NCI-H460 (cell line): ENCODE measurements around the gene ASPHD1. TPM values are rescaled to one million over a fixed set of nuclear protein-coding genes. Genes with fewer than 3 reads are reported as not detected.
"Not testable (repeated sequence)": the region's sequence is repeated elsewhere in the genome, so short reads cannot be mapped to it uniquely, and the experiment has no call there.

ENCODE experiments used
- DNase-seq: peaks from one replicate; pipeline ENCODE4 v3.0.0-alpha.2; 2016; ENCODE audit warnings: low read depth; ENCODE audit errors: extremely low read depth
- total RNA-seq: library from RNA; depleted of rRNA; stranded (reverse); fragments of >200 nt; shearing (Covaris generic); gene quantifications from 2 replicates; pipeline ENCODE4 v1.2.3, GENCODE V29; 2014; rRNA removed

ASPHD1 gene
- total RNA-seq, 1 experiment from 2014 or later = 8.5 TPM

DNA sequence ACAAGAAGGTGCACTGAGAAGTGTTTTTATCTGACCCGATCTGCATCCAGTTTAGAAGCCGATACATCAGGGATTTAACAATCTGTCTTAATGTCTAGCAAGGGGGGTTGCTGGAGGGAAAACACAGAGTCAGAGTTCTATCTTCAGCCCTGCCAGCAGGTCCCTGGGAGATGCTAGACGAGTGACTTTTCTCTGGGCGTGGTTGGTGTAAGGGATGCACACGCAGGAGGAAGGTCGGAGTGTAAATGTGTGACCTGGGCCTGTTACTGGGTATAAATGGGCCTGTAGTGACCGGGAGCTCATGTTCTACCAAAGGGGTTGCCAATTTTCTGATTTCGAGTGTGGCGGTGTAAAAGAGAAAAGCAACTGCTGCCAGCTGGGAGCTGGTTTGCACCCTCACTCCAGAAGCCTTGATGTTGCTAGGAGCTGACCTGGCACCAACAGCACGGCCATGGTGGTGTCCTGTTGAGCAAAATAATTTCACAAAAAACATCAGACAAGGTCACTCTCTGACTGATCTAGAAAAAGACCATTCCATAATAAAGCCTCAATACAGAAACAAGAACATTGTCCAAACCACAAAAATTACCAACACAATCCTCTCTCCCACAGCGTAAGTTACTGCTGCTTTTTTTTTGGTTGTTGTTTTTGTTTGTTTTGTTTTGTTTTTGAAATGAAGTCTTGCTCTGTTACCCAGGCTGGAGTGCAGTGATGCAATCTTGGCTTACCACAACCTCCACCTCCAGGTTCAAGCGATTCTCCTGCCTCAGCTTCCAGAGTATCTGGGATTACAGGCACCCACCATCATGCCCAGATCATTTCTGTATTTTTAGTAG is 27.0 kb downstream of the ASPHD1 start:
- no peak for DNase-seq

DNA sequence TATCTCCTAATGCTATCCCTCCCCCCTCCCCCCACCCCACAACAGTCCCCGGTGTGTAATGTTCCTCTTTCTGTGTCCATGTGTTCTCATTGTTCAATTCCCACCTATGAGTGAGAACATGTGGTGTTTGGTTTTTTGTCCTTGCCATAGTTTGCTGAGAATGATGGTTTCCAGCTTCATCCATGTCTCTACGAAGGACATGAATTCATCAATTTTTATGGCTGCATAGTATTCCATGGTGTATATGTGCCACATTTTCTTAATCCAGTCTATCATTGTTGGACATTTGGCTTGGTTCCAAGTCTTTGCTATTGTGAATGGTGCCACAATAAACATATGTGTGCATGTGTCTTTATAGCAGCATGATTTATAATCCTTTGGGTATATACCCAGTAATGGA is 31.5 kb downstream of the ASPHD1 start:
- not testable (repeated sequence) for DNase-seq

DNA sequence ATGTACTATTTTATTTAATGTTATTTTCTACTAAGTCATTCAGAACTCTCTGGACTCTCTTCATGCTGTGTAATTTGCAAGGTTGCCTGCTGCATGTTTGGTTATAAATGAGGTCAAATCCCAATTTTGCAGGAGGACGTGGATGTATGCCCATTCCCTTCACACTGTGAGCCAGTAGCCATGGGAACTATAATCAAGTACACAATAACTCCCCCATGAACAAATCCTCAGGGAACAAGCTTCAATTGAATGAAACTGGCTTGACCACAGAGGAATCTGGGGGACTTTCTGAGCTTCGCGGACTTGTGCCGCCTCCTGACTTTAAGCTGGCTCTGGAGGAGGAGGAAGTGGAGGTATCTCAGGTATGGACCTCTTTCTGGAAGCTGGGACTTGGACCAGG is 40.4 kb downstream of the ASPHD1 start:
- DNase-seq = no peak

DNA sequence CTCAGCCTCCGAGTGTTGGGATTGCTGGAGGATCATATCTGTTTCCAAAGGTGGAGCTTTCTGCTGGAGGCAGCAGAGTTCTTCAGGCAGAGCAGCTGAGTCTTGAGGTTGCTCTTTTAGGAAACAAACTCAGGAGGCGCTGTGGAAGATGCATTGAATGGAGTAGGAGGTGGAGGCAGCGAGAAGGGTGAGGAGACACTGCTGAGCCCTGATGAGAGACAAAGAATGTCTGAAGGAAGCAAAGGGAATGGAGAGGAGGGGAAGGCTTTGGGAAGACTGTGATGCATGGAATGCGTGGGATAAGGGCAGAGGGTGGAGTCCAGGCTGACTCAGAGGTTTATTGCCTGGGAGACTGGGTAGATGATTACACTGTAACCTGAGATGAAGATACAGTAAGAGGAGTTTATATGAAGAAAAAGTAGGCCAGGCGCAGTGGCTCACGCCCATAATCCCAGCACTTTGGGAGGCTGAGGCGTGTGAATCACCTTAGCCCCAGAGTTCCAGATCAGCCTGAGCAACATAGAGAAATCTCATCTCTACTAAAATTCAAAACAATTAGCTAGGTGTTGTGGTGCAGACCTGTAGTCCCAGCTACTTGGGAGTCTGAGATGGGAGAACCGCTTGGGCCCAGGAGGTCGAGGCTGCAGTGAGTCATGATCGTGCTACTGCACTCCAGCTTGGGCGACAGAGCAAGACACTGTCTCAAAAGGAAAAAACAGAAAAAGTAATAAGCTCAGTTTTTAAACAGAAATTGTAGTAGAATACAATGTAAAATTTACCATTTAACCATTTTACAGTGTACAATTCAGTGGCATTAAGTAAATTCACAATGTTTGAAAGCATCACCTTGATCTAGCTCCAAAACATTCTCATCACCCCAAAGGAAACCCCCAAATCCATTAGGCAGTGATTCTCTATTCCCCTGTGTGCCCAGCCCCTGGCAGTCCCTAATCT is 43.8 kb downstream of the ASPHD1 start:
- peak; percentile 98 for DNase-seq

DNA sequence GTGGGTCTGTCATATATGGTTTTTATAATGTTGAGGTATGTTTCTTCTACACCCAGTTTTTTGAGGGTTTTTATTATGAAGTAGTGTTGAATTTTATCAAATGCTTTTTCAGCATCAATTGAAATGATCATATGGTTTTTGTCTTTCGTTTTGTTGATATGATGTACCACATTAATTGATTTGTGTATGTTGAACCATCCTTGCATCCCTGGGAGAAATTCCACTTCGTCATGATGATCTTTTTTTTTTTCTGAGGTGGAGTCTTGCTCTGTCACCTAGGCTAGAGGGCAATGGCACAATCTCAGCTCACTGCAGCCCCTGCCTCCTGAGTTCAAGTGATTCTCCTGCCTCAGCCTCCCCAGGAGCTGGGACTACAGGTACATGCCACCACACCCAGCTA is 47.6 kb downstream of the ASPHD1 start:
- no peak for DNase-seq

DNA sequence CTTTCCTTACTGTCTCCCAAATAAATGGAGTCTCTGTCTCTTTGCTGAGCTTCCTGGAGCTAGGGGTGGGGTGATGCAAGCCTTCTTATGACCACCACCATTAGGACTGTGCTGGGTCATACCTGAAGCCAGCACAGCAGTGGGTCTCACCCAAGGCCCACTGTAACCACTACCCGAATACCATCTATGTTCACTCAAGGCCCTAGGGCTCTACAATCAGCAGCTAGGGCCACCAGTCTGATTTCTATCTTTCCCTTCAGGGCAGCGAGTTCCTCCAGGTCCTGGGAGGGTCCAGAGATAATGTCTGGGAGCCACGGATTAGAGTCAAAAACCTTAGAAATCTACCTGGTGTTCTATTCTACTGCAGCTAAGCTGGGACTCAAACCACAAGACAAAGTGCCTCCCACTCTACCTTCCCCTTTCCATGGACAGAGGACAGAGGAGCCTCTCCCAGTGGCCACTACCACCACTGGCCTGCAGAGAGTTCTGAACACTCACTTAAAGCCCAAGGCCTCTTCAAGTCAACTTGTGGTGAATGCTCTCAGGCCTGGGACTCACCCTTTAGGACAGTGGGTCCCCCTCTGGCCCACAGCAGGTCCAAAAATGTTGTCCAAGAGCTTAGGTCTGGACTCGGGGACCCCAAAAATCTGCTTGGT is 50.6 kb downstream of the ASPHD1 start:
- no peak for DNase-seq

DNA sequence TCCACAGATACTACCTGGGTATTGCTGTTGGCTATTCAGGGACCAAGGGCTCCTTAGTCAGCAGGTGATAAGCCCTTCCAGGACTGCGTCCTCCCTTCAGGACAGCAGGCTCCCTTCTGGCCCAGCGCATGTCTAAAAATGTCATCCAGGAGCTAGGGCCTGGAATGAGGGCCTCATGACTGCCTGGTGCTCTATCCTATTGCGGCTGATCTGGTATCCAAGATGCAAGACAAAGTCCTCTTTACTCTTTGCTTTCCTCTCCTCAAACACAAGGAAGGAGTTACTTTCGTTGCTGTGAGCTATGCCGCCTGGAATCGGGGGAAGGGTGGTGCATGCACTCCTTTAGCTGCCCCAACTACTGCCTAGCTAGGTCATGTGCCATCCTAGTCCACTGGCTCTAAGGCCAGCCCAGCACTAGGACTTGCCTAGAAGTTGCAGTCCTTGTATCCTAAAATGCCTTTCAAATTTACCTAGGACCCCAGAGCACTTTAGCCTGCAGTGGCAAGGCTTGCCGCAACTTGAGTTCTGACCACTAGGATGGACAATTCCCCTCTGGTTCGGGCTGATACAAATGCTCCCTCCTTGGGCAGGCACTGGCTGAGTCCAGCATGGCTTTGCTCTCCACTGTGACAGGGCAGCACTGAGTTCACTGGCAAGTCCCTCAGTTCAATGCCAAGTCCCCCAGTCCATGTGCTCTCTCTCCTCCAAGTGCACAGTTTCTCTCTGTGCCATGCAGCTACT is 51.5 kb downstream of the ASPHD1 start:
- no peak for DNase-seq

Other genes with a start within 250 kb of the ASPHD1 start
- gene SPN, start 237.2 kb upstream of the ASPHD1 start, total RNA-seq = not detected in 2 replicates
- gene QPRT, start 221.3 kb upstream of the ASPHD1 start, total RNA-seq = 0.42 and 1.7 TPM in 2 replicates
- gene C16orf54, start 154.5 kb upstream of the ASPHD1 start, total RNA-seq = not detected in 2 replicates
- gene ZG16, start 122.2 kb upstream of the ASPHD1 start, total RNA-seq = not detected in 2 replicates
- gene KIF22, start 109.7 kb upstream of the ASPHD1 start, total RNA-seq = 80.3 and 87.9 TPM in 2 replicates
- gene MAZ, start 94.0 kb upstream of the ASPHD1 start, total RNA-seq = 206 and 220 TPM in 2 replicates
- gene PRRT2, start 88.3 kb upstream of the ASPHD1 start, total RNA-seq = 0.20 and 0.22 TPM in 2 replicates
- gene PAGR1, start 84.3 kb upstream of the ASPHD1 start, total RNA-seq = 23.3 and 25.8 TPM in 2 replicates
- gene MVP, start 80.0 kb upstream of the ASPHD1 start, total RNA-seq = 32.9 and 35.9 TPM in 2 replicates
- gene CDIPT, start 37.3 kb upstream of the ASPHD1 start, total RNA-seq = 65.5 and 69.3 TPM in 2 replicates
- 14.7 and 18.7 TPM in 2 replicates for gene SEZ6L2, start 938 bp upstream of the ASPHD1 start, total RNA-seq
- 20.1 and 24.0 TPM in 2 replicates for gene KCTD13, start 25.7 kb downstream of the ASPHD1 start, total RNA-seq
- 67.8 and 68.5 TPM in 2 replicates for gene TMEM219, start 61.6 kb downstream of the ASPHD1 start, total RNA-seq
- 20.4 and 22.0 TPM in 2 replicates for gene TAOK2, start 73.4 kb downstream of the ASPHD1 start, total RNA-seq
- gene HIRIP3, start 95.1 kb downstream of the ASPHD1 start, total RNA-seq = 12.2 and 15.0 TPM in 2 replicates
- 81.3 and 87.8 TPM in 2 replicates for gene INO80E, start 95.8 kb downstream of the ASPHD1 start, total RNA-seq
- gene DOC2A, start 110.5 kb downstream of the ASPHD1 start, total RNA-seq = 0.61 and 1.1 TPM in 2 replicates
- not detected in 2 replicates for gene C16orf92, start 122.7 kb downstream of the ASPHD1 start, total RNA-seq
- 0.07 TPM in 1 of 2 replicates, not detected in the other for gene TLCD3B, start 130.8 kb downstream of the ASPHD1 start, total RNA-seq
- 1,739 and 2,065 TPM in 2 replicates for gene ALDOA, start 165.3 kb downstream of the ASPHD1 start, total RNA-seq
- 72.1 and 81.6 TPM in 2 replicates for gene PPP4C, start 175.5 kb downstream of the ASPHD1 start, total RNA-seq
- gene TBX6, start 191.4 kb downstream of the ASPHD1 start, total RNA-seq = 0.30 and 0.38 TPM in 2 replicates
- 4.9 and 8.0 TPM in 2 replicates for gene YPEL3, start 195.7 kb downstream of the ASPHD1 start, total RNA-seq
- gene GDPD3, start 213.0 kb downstream of the ASPHD1 start, total RNA-seq = 0.67 and 0.89 TPM in 2 replicates
- 16.9 and 22.3 TPM in 2 replicates for gene MAPK3, start 222.7 kb downstream of the ASPHD1 start, total RNA-seq